Measurements from ENCODE around the gene TRAF2. TPM values are rescaled to one million over a fixed set of nuclear protein-coding genes. Genes with fewer than 3 reads are reported as not detected.

TRAF2 gene
- total and polyA plus RNA-seq, 9 of the 15 experiments (the other 6 are each of a cell fraction or from before 2014, with no cell fraction given), result 0.24 to 45.2 (median 18.0) TPM

- TF ChIP-seq L3MBTL2 (IDR thresholded peaks at IDR 0.05), result peak; percentile 89
- TF ChIP-seq JUND (IDR thresholded peaks at IDR 0.05; ENCODE audit: borderline replicate concordance, low read depth, low read length), result 0 out of 2 replicates have a peak, but pooled peaks have one; percentile 47
- peak; percentile 30; the same call in 2 of the 3 replicates for TF ChIP-seq JUND (tag; IDR thresholded peaks at IDR 0.05; ENCODE audit: borderline replicate concordance, low read depth, low read length)
- TF ChIP-seq SP1 (CRISPR knock-in tag; IDR thresholded peaks at IDR 0.05), result peak; percentile 96
- peak; percentile 41; the same call in 1 of the 2 replicates for TF ChIP-seq DEAF1 (CRISPR knock-in tag; IDR thresholded peaks at IDR 0.05)
- TF ChIP-seq PCBP2 (IDR thresholded peaks at IDR 0.05; ENCODE audit: low read depth, low read length, poor library complexity, severe bottlenecking), result no peak
- peak; percentile 97 for TF ChIP-seq REST (IDR thresholded peaks at IDR 0.05; ENCODE audit: borderline replicate concordance)
- TF ChIP-seq REST (CRISPR knock-in tag; IDR thresholded peaks at IDR 0.05; ENCODE audit: low read depth), result 0 out of 2 replicates have a peak, but pooled peaks have one; percentile 22
- TF ChIP-seq, protein P1, sequence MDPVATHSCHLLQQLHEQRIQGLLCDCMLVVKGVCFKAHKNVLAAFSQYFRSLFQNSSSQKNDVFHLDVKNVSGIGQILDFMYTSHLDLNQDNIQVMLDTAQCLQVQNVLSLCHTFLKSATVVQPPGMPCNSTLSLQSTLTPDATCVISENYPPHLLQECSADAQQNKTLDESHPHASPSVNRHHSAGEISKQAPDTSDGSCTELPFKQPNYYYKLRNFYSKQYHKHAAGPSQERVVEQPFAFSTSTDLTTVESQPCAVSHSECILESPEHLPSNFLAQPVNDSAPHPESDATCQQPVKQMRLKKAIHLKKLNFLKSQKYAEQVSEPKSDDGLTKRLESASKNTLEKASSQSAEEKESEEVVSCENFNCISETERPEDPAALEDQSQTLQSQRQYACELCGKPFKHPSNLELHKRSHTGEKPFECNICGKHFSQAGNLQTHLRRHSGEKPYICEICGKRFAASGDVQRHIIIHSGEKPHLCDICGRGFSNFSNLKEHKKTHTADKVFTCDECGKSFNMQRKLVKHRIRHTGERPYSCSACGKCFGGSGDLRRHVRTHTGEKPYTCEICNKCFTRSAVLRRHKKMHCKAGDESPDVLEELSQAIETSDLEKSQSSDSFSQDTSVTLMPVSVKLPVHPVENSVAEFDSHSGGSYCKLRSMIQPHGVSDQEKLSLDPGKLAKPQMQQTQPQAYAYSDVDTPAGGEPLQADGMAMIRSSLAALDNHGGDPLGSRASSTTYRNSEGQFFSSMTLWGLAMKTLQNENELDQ (CRISPR knock-in tag; IDR thresholded peaks at IDR 0.05; ENCODE audit: borderline replicate concordance), result no peak
- TF ChIP-seq ZBTB7A (IDR thresholded peaks at IDR 0.05; ENCODE audit: borderline replicate concordance, control insufficient read depth, low read depth, low read length), result peak; percentile 88; the same call in 1 of the 2 replicates
- TF ChIP-seq PHB2 (IDR thresholded peaks at IDR 0.05; ENCODE audit: low read depth), result no peak
Measured at GRCh38 chr9:136944519-136945332, 58.4 kb downstream of the TRAF2 start, which contains the start of the genes C8G and FBXW5 (continued).
